ENCODE data around the gene PPP1R9B. TPM values are rescaled to one million over a fixed set of nuclear protein-coding genes. Genes with fewer than 3 reads are reported as not detected.

PPP1R9B gene
- total RNA-seq, 1 experiment from 2014 or later = 23.0 TPM

DNA sequence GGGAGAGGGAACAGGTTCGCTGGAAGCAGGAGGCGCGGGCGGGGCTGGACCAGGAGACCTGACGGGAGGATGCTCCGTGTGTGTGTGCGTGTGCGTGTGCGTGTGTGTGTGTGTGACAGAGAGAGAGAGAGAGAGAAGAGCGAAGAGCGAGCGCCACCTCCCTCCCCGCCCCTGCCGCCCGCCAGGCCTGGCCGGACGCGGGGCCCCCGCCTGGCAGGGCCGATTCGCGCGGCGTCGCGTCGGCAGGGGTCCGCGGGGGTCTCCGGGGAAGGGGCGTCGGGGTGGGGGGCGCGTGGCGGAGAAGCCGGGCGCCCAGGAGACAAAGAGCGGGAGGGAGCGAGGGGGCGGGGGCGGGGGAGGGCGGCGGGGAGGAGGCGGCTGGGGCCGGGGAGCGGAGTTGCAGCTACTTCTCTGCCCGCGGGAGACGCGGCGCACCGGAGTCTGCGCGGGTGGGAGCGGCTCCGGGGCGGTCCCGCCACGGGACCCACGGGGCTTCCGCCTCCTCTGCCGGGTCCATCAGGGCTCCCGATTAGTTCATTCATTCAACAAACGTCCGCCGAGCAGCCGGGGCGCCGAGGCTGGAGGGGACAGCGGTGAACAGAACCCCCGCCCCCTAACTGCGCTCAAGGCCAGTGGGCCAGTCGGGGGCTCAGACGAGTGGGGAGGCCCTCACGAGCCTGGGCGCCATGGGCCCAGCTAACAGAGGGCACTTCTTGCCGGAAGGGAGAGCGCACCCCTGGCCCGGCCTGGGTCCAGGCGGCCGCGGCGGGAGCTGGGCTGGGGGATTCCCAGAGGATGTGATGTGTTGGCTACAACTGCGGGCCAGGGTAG lies 20.5 kb downstream of the PPP1R9B start, which contains the start of gene SAMD14:
Gene SAMD14 (minus strand): TSS at position 433 of the 831 bp plus-strand sequence. CDS start 5,201 bp downstream, outside the sequence.
- Histone ChIP-seq H3K27me3 (ENCODE audit: insufficient read depth, low read length) (no peaks in the 10 kb centered on the region; the same call in 1 of the 2 replicates), H3K23me2 (ENCODE audit: insufficient read length, low read depth, low read length, poor library complexity, severe bottlenecking) (peaks cover 12% of the 10 kb centered on the region), H3K56ac (ENCODE audit: insufficient read length, low read depth, low read length) (no peak within 1 kb of the TSS), H3K9ac (ENCODE audit: extremely low read depth, insufficient read length, low read length) (no peak within 1 kb of the TSS), H3K4ac (ENCODE audit: low read depth, low read length) (no peak within 1 kb of the TSS), H2AK5ac (ENCODE audit: insufficient read length, low read length) (no peak within 1 kb of the TSS), H3K9me3 (ENCODE audit: control insufficient read depth, low read depth, low read length) (no peaks in the 10 kb centered on the region), H2BK15ac (ENCODE audit: low read depth, low read length) (no peak within 1 kb of the TSS), H3K23ac (ENCODE audit: insufficient read length, low read depth, low read length) (no peak within 1 kb of the TSS), H3K18ac (ENCODE audit: insufficient read length, low read depth, low read length) (no peak within 1 kb of the TSS), H4K5ac (ENCODE audit: insufficient read length, low read depth, low read length) (no peak within 1 kb of the TSS), H4K8ac (replicated peaks; ENCODE audit: insufficient read length, low read depth, low read length) (no peak within 1 kb of the TSS), H2AFZ (ENCODE audit: low read length) (no peak within 1 kb of the TSS), H3K4me2 (ENCODE audit: insufficient read depth, insufficient read length, low read length) (peak within 1 kb of the TSS; percentile 82), H3K14ac (ENCODE audit: insufficient read depth, low read length) (peak within 1 kb of the TSS; percentile 66; the same call in 1 of the 2 replicates), H3K79me2 (ENCODE audit: insufficient read depth, low read length) (no peaks in the 10 kb centered on the region), H2BK20ac (ENCODE audit: low read depth, low read length, poor library complexity, severe bottlenecking) (no peak within 1 kb of the TSS), H3K79me1 (ENCODE audit: insufficient read depth, low read depth, low read length, poor library complexity, severe bottlenecking) (no peaks in the 10 kb centered on the region), H4K20me1 (ENCODE audit: control insufficient read depth, insufficient read depth, insufficient read length) (no peaks in the 10 kb centered on the region), H2BK5ac (ENCODE audit: insufficient read length, low read length) (no peak within 1 kb of the TSS), H3K27ac (ENCODE audit: insufficient read length, low read depth, low read length) (no peak within 1 kb of the TSS), H2BK12ac (ENCODE audit: insufficient read length, low read depth, low read length) (no peak within 1 kb of the TSS), H3T11ph (ENCODE audit: low read length) (no peak within 1 kb of the TSS), H4K91ac (ENCODE audit: insufficient read length, low read depth, low read length) (no peak within 1 kb of the TSS), H2BK120ac (ENCODE audit: low read depth, low read length, poor library complexity, severe bottlenecking) (no peak within 1 kb of the TSS), H3K4me1 (ENCODE audit: insufficient read depth, low read length) (peaks cover 5% of the 10 kb centered on the region; the same call in 1 of the 2 replicates)
- no CpG with 5 or more reads among the region's 84 CpGs for WGBS (ENCODE audit: extremely low coverage, insufficient read length, low lambda C conversion rate)
- Mint-ChIP-seq H3K27me3 (ENCODE audit: low read depth) (peaks cover 42% of the 10 kb centered on the region), H3K4me3 (peak within 1 kb of the TSS; percentile 83 to 93), H3K4me1 (peaks cover 32 to 61% of the 10 kb centered on the region in 2 experiments), H3K36me3 (ENCODE audit: insufficient read depth in 1 of 3, low read depth in 3 of 3) (no peaks in the 10 kb centered on the region; a peak in 2 of 7 replicates), H3K9me3 (no peaks in the 10 kb centered on the region; a peak in 1 of 5 replicates), H3K27ac (no peak within 1 kb of the TSS)
- TF ChIP-seq, protein P1, sequence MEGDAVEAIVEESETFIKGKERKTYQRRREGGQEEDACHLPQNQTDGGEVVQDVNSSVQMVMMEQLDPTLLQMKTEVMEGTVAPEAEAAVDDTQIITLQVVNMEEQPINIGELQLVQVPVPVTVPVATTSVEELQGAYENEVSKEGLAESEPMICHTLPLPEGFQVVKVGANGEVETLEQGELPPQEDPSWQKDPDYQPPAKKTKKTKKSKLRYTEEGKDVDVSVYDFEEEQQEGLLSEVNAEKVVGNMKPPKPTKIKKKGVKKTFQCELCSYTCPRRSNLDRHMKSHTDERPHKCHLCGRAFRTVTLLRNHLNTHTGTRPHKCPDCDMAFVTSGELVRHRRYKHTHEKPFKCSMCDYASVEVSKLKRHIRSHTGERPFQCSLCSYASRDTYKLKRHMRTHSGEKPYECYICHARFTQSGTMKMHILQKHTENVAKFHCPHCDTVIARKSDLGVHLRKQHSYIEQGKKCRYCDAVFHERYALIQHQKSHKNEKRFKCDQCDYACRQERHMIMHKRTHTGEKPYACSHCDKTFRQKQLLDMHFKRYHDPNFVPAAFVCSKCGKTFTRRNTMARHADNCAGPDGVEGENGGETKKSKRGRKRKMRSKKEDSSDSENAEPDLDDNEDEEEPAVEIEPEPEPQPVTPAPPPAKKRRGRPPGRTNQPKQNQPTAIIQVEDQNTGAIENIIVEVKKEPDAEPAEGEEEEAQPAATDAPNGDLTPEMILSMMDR (conservative IDR thresholded peaks at IDR 0.05) = no peak
- peak; percentile 60 for DNase-seq
